Muscle of arm (tissue), 12 donors: ENCODE results near the gene MYL7. TPM values are rescaled to one million over a fixed set of nuclear protein-coding genes. Genes with fewer than 3 reads are reported as not detected.

Experiments
- DNase-seq: peaks from one replicate; pipeline ENCODE4 v3.0.0-alpha.2; 2013
- polyA plus RNA-seq, 12 donors: library from polyadenylated mRNA; unstranded; fragments of 120-200 nt; gene quantifications; one replicate each; pipeline ENCODE4 v1.2.1, GENCODE V29; 2013; ENCODE audit not compliant: insufficient read length in 12 of 12

The MYL7 gene
- polyA plus RNA-seq, 12 donors, result 1.6 to 7.7 (median 3.9) TPM; not detected in 2

GRCh38 chr7:44113764-44114354 lies 27.3 kb downstream of the MYL7 start:
- no peak for DNase-seq

DNA sequence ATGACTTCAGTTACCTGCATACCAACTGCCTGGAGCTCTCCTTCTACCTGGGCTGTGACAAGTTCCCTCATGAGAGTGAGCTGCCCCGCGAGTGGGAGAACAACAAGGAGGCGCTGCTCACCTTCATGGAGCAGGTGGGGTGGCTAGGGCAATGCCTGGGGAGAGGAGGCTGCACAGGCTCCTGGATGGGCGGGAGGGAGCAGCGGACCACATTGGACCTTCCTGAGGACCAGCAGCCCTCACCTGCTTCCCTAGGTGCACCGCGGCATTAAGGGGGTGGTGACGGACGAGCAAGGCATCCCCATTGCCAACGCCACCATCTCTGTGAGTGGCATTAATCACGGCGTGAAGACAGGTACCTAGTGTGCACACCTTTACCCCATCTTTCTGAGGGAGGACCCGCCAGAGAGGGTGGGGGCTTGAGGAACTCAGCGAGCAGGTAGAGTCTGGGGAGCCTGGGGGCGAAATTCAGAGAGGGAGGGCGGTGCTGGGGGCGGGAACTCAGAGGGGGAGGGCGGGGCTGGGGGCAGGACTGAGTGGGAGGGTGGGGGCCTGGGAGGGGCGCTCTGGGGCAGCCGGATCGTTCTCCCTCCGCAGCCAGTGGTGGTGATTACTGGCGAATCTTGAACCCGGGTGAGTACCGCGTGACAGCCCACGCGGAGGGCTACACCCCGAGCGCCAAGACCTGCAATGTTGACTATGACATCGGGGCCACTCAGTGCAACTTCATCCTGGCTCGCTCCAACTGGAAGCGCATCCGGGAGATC lies 28.0 kb downstream of the MYL7 start:
- DNase-seq, result no peak

GRCh38 chr7:44112231-44112996 lies 28.7 kb downstream of the MYL7 start:
- no peak for DNase-seq

- DNase-seq, result no peak
Observed at GRCh38 chr7:44111761-44112160, 29.4 kb downstream of the MYL7 start.

GRCh38 chr7:44110719-44111635 lies 30.2 kb downstream of the MYL7 start:
- no peak for DNase-seq

GRCh38 chr7:44109991-44110390 lies 31.1 kb downstream of the MYL7 start:
- DNase-seq, result no peak

DNA sequence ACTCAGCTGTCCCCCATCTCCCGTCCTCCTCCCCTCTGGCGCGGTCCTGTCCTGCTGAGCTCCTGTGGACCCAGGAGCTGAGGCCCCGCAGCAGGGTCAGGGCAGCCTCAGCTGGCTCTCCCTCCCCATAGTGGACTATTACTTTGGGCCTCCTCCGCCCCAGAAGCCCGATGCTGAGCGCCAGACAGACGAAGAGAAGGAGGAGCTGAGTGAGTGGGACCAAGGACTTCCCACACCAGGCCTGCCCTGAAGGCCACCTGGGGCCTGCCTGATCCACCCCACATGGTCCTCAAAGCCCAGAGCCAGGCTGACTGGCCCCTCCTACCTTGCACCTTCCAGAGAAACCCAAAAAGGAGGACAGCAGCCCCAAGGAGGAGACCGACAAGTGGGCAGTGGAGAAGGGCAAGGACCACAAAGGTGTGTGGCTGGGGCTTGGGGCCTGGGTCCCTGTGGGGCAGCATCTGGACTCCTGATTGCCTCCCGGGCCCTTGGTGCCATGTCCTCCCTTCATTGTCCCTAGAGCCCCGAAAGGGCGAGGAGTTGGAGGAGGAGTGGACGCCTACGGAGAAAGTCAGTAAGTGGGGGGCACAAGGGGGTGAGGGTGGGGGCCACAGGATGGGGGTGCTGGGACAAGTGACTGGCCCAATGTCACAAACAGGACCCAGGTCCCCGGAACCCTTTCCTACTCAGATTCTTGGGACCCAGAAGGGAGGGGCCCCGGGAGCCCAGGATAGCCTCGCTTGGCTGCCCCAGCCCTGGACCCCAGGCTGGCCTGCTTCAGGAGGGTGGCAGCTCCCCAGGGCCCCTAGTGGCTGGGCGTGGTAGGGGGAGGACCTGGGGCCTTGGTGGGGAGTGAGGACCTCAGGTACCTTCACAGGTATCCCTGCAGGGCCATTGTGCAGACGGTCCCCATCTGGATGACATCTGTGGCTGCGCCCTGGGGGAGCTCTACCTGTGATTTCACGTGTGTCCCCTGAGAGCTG lies 32.1 kb downstream of the MYL7 start:
- no peak for DNase-seq

DNA sequence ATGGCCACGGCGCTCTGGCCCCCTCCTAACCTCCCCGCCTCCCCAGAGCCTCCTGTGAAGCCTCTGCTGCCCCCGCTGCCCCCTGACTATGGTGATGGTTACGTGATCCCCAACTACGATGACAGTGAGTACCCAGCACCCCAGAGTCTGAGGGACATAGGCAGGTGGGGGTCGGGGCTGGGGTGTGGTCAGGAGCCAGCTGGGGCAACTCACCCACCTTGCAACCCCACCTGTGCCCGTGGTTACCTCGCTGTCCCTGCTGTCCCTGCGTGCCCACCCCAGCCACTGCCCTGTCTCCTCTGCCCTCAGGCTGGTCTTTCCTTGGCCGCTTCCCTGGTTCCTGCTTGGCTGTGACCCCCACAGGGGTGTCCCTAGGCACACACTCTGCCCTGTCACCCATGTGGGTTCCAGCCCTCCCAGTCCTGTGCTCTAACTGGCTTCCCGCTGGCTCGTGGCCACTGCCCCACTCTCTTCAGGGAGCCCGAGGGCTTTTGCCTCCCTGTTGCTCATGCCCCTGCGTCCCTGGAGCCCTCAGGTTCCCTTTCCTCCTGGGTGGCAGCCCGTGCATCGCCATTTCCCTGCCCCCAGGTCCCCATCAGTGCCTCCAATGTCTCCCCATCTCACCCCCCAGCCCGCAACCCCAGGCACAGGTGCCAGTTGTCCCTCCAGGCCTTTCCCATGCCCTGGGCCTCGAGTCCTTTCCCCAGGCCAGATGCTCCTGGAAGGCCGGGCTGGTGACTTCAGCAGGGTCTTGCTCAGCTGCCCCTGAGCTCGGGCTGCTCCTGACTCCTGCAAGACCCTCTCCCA lies 33.0 kb downstream of the MYL7 start:
- DNase-seq, result no peak

DNA sequence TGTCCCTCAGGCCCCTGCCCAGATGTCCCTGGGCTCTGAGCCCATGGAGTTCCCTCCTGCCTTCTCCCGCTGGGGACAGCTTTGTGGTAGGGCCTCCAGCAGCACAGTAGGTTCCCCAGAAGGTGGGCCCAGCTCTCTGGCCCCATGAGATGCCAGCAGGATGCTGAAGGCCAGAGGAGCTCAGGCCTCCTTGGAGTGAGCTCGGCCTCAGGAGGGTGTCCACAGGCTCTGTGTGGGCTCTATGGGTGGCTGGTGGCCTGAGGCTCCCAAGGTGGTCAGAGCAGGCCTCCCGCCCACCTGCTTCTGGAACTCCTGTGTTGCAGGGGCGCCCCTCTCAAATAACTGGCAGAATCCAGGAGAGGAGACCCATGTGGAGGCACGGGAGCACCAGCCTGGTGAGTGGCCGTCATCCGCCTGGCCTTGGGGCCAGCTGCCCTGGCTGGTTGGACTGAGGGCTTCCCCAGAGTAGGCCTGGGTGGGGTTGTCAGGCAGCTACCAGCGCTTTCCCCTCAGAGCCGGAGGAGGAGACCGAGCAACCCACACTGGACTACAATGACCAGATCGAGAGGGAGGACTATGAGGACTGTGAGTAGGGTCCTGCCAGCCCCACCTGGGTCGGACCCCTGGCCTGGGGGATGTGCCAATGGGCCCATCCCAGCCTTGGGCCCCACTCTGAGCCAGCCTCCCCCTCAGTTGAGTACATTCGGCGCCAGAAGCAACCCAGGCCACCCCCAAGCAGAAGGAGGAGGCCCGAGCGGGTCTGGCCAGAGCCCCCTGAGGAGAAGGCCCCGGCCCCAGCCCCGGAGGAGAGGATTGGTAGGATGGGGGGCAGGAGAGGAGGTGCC lies 33.8 kb downstream of the MYL7 start:
- no peak for DNase-seq

DNA sequence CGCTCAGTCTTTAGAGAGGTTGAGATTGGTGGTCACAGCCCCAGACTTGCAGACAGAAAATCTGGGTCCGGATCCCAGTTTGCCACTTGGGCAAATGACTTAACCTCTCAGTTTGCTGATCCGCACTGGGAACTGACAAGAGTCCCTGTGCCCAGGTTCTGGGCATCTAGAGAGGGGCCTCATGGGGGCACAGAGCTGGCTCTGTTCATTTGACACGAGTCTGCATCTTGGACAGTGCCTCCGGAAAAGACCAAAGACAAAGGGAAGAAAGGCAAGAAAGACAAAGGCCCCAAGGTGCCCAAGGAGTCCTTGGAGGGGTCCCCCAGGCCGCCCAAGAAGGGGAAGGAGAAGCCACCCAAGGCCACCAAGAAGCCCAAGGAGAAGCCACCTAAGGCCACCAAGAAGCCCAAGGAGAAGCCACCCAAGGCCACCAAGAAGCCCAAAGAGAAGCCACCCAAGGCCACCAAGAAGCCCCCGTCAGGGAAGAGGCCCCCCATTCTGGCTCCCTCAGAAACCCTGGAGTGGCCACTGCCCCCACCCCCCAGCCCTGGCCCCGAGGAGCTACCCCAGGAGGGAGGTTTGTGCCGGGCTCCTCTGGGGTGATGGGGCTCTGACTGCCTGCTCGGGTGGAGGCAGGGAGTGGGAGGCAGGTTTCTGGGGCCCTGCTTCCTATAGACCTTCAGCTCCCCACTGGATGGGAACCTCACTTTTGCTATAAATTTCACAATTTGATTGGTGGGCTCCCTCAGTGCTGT lies 34.6 kb downstream of the MYL7 start:
- no peak for DNase-seq

DNA sequence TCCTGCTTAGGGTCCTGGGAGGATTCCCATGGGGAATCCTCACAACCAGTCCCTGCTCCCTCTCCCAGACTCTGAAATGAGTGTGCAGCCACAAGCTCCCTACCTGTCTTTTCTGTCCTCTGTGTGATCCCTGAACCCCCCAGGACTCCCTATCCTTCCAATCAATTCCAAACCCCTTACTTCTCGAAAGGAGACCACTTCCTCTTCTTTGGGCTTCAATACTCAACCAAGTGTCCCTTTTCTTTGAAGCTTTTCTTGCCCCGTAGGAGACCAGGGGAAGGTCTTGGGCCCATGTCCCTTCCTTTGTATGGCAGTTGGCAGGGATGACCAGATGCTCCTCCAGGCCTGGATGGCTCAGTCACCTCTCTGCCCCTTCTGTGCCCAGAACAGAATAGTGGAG lies 35.3 kb downstream of the MYL7 start:
- no peak for DNase-seq

- no peak for DNase-seq
Observed at GRCh38 chr7:44104860-44105771, 36.0 kb downstream of the MYL7 start.

- no peak for DNase-seq
Observed at GRCh38 chr7:44103923-44104859, 36.9 kb downstream of the MYL7 start, which contains the start of gene AEBP1. AEBP1 (plus strand) TSS chr7:44104345; CDS start chr7:44104666, 321 bp downstream.

DNA sequence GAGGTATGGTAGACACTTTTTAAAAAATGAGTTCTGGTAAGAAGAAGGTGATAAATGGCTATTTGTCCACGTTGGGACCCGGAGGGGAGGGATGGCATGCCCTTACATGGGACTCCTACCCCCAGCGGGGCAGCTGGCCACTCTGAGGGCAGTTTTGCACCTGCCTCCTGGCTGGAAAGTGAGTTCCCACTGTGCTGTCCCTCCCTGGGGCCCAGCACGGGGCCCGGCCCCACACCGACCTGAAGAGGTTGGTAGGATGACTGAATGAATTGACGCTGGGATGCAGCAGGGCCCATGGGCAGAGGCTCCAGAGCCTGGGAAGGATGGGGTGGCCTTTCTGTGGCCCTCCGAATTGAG lies 37.6 kb downstream of the MYL7 start:
- no peak for DNase-seq

DNA sequence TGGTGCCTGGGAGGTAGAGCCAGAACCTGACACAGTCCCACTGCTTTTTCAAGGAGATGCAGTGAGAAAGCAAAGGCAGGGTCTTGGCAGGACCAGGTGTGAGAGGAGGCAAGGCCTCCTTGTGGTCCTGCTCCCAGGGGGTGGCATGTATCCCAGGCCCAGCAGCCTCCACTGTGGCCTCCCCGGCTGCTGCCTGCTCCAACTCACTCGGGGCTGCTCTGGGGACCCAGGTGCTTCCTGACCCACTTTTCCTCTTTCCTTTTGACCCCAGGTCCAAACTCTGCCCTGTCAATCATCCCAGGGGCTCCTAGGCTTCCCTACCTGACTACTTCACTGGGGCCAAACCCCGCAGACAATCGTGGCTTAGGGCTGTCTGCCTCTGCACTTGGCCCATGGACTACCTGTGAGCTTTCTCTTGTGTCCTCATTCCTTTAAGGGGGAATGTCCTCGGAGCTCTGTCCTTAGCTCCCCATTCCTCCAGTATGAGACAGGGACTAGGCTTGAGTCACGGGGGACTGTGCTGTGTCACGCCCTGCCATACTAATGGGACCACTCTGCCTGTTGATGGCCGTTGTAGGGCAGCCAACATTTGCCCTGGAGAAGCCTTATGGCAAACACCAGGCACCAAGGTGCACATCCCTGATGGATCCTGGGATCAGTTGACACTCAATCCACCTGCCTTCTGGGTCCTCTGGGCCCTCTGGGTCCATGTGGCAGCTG lies 38.1 kb downstream of the MYL7 start:
- no peak for DNase-seq
